OCI-LY3 (cell line): ENCODE measurements around the gene APOL6.

Source experiments
- H2AFZ ChIP-seq: fragments of 200-600, 300-600 bp; shearing (Covaris generic); 2 replicates; pipeline ENCODE4 v1.6.0; 2014; ENCODE audit warnings: antibody characterized with exemption, low read depth, low read length
- H3K27ac ChIP-seq: fragments of 200-600, 300-600 bp; sonication (generic); 2 replicates; pipeline ENCODE4 v1.5.1; 2014; ENCODE audit warnings: mild to moderate bottlenecking, low read length, moderate library complexity, mixed read lengths
- H3K27me3 ChIP-seq: fragments of 200-600, 300-600 bp; sonication (generic); 2 replicates; pipeline ENCODE4 v1.6.1; 2014; ENCODE audit warnings: low read depth, low read length, mixed read lengths
- H3K36me3 ChIP-seq: fragments of 200-600, 300-600 bp; sonication (generic); replicated peaks from 2 replicates; pipeline ENCODE3; 2014; ENCODE audit warnings: low read depth, low read length, mixed read lengths
- H3K4me1 ChIP-seq: fragments of 300-600, 200-600 bp; sonication (generic); 2 replicates; pipeline ENCODE4 v1.6.1; 2014; ENCODE audit warnings: low read length, mixed read lengths
- H3K4me2 ChIP-seq: fragments of 200-600, 300-600 bp; sonication (generic); 2 replicates; pipeline ENCODE4 v1.6.1; 2014; ENCODE audit warnings: low read length, mixed read lengths
- H3K4me3 ChIP-seq: fragments of 300-600, 200-600 bp; sonication (generic); 2 replicates; pipeline ENCODE4 v1.5.1; 2014; ENCODE audit warnings: antibody characterized with exemption, mild to moderate bottlenecking, low read length, moderate library complexity
- H3K79me2 ChIP-seq: fragments of 300-600, 200-600 bp; shearing (Covaris generic); 2 replicates; pipeline ENCODE4 v1.6.1; 2014; ENCODE audit warnings: mild to moderate bottlenecking, low read length, mixed read lengths
- H3K9ac ChIP-seq: fragments of 300-600, 200-600 bp; shearing (Covaris generic); 2 replicates; pipeline ENCODE4 v1.6.0; 2014; ENCODE audit warnings: mild to moderate bottlenecking, low read length, moderate library complexity
- H3K9me3 ChIP-seq: fragments of 200-600, 300-600 bp; shearing (Covaris generic); 2 replicates; pipeline ENCODE4 v1.6.1; 2014; ENCODE audit warnings: low read length, mixed read lengths; ENCODE audit not compliant: insufficient read depth
- H4K20me1 ChIP-seq: fragments of 200-600, 300-600 bp; sonication (generic); 2 replicates; pipeline ENCODE4 v1.6.1; 2016; ENCODE audit warnings: low read length, mixed read lengths; ENCODE audit not compliant: insufficient read depth
- EZH2phosphoT487 ChIP-seq: fragments of 200-600 bp; shearing (Covaris generic); IDR thresholded peaks from 2 replicates; pipeline ENCODE4 v1.6.1; 2018; ENCODE audit warnings: antibody characterized with exemption, mixed run types, low read depth
- TF ChIP-seq, protein P1 (sequence below): fragments of 200-600, 300-600 bp; sonication (generic); IDR thresholded peaks from 2 replicates; pipeline ENCODE4 v1.5.1; 2014; ENCODE audit warnings: antibody characterized with exemption, low read length, low read depth

APOL6 gene

DNA sequence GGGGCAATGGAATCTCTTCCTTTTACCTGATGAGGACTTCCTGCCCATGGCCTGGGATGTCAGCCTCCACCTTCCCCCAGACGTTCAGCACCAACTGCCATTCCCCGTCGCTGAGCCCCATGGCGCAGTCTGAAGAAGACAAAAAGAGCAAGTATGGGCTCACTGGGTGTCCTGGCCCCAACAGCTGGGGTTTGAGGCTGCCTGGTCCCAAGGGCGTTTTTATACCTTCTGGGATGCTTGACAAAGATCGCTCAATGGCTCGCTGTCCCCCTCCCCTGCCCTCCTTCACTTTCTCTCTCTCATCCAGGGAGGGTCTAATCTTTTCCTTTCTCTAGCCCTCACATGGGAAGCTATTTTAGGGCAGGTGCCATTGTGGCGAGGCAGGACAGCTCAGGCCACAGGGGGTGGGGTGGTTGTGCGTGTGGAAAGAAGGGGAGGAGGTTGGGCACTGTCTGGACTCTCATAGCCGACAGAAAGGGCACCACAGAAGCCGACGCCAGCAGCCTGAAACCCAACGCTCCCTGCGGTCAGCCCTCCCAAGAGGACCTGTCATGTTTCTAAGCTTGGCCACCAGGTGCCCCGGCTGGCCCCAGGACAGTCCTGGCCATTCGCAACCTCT is 31.0 kb upstream of the APOL6 start, which contains the start of gene MB:
Gene MB, minus strand, starts transcription at position 193 of the 619 bp plus-strand sequence. Its CDS starts 72 bp downstream, at position 121.
- H2AFZ ChIP-seq, result no peak within 1 kb of the TSS
- H3K27ac ChIP-seq, result no peak within 1 kb of the TSS
- H3K36me3 ChIP-seq, result no peaks in the 10 kb centered on the region
- H4K20me1 ChIP-seq, result no peaks in the 10 kb centered on the region
- H3K9me3 ChIP-seq, result no peaks in the 10 kb centered on the region
- no peak for TF ChIP-seq EZH2phosphoT487
- TF ChIP-seq, protein P1, sequence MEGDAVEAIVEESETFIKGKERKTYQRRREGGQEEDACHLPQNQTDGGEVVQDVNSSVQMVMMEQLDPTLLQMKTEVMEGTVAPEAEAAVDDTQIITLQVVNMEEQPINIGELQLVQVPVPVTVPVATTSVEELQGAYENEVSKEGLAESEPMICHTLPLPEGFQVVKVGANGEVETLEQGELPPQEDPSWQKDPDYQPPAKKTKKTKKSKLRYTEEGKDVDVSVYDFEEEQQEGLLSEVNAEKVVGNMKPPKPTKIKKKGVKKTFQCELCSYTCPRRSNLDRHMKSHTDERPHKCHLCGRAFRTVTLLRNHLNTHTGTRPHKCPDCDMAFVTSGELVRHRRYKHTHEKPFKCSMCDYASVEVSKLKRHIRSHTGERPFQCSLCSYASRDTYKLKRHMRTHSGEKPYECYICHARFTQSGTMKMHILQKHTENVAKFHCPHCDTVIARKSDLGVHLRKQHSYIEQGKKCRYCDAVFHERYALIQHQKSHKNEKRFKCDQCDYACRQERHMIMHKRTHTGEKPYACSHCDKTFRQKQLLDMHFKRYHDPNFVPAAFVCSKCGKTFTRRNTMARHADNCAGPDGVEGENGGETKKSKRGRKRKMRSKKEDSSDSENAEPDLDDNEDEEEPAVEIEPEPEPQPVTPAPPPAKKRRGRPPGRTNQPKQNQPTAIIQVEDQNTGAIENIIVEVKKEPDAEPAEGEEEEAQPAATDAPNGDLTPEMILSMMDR, result no peak
- H3K79me2 ChIP-seq, result no peaks in the 10 kb centered on the region
- H3K4me3 ChIP-seq, result no peak within 1 kb of the TSS
- H3K9ac ChIP-seq, result no peak within 1 kb of the TSS
- H3K4me2 ChIP-seq, result no peak within 1 kb of the TSS
- H3K27me3 ChIP-seq, result peaks cover 25% of the 10 kb centered on the region
- no peaks in the 10 kb centered on the region for H3K4me1 ChIP-seq

DNA sequence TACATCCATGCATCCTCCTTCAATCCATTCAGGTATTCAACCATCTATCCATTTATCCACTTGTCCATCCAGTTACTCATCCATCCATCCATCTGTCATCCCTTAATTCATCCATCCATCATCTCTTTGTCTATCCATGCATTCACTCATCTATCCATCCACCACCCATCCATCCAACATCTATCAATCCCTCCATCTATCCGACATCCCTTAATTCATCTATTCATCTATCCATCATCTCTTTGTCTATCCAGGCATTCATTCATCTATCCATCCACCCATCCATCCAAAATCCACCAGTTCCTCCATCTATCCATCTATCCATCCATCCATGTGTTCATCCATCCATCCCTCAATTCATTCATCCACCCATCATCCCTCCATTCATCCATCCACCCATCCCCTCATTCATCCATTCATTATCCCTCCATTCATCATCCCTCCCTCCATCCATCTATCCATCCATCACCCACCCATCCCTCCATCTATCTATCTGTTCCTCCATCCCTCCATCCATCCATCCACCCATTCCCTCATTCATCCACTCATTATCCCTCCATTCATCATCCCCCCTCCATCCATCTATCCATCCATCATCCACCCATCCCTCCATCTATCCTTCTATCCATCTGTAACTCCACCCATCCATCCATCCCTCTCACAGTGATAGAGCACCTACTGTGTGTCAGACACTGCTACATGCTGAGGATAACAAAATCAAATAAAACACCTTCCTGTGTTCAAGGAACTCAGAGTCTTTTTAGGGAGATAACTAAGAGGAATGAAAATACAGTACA is 29.6 kb upstream of the APOL6 start:
- no peaks in the 10 kb centered on the region for H3K9me3 ChIP-seq
- no peaks in the 10 kb centered on the region for H4K20me1 ChIP-seq
- peaks cover 2% of the 10 kb centered on the region; the same call in 1 of the 2 replicates for H3K4me1 ChIP-seq
- H3K36me3 ChIP-seq, result no peaks in the 10 kb centered on the region
- H3K4me3 ChIP-seq, result no peak overlapping the region
- H3K4me2 ChIP-seq, result no peak overlapping the region
- H3K27ac ChIP-seq, result no peak overlapping the region
- no peak for TF ChIP-seq EZH2phosphoT487
- TF ChIP-seq, protein P1, result no peak
- H2AFZ ChIP-seq, result no peak overlapping the region
- H3K9ac ChIP-seq, result no peak overlapping the region
- no peaks in the 10 kb centered on the region for H3K79me2 ChIP-seq
- peaks cover 25% of the 10 kb centered on the region for H3K27me3 ChIP-seq

DNA sequence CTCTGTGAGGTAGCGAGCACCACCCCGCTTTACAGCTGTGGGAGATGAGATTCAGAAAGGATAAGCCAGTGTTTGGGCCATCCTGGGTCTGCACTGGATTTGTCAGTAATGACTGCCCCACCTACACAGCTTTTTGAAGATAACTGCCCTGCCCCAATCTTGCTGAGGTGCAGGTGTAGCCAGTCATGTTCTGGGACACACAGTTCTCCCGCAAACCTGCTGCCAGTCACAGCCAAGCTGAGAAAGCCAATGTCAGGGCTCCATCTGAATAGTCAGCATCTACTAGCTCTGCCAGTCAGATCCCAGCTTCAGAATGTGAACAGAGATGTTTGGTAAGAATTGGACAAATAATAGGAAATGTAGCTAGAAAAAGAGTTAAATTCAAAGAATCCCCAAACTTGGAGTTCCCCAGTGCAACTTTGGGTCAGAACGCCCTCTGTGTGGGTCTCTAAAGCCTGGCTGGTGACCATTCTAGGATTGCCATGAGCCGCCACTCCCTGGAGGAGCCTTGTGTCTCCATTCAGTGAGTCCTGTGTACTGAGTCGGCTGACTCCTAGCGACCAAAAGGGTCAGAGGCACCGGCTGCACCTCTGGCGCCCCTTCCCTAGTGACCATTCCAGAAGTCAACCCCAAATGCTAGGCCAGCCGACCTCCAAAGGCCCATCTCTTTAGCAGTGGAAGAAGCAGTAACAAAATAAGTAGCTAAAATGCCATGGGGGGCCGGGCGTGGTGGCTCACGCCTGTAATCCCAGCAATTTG is 28.7 kb upstream of the APOL6 start:
- no peaks in the 10 kb centered on the region for H3K79me2 ChIP-seq
- H3K9me3 ChIP-seq, result no peaks in the 10 kb centered on the region
- no peak overlapping the region for H3K27ac ChIP-seq

More for the DNA sequence above, 28.7 kb upstream of the APOL6 start:
- Histone ChIP-seq H2AFZ (no peak overlapping the region), H4K20me1 (no peaks in the 10 kb centered on the region), H3K9ac (no peak overlapping the region), H3K4me3 (no peak overlapping the region), H3K4me2 (no peak overlapping the region), H3K36me3 (no peaks in the 10 kb centered on the region), H3K4me1 (peaks cover 2% of the 10 kb centered on the region; the same call in 1 of the 2 replicates), H3K27me3 (peaks cover 27% of the 10 kb centered on the region)
- TF ChIP-seq, protein P1, result no peak
- no peak for TF ChIP-seq EZH2phosphoT487
